Measurements from ENCODE around the gene LRTM2. TPM values are rescaled to one million over a fixed set of nuclear protein-coding genes. Genes with fewer than 3 reads are reported as not detected.
A peak's percentile ranks its signal among the peaks of the same experiment; 100 is the strongest.

Gene LRTM2
- total RNA-seq, 1 experiment from 2014 or later: 0.07 TPM

GRCh38 chr12:1795221-1795784 is 25.1 kb upstream of the LRTM2 start (continued):
- no peak for TF ChIP-seq REST (IDR thresholded peaks at IDR 0.05; ENCODE audit: low read depth)

- peak overlapping the region; percentile 81 for H3K9ac ChIP-seq (ENCODE audit: low read length)
- CTCF ChIA-PET: interaction anchor here (0.6 to 2.9 kb wide), 4 partner anchors 143 to 161 kb away, joined by 3 to 32 read pairs (median 4); no protein-coding TSS in a partner anchor
- H3K4me2 ChIP-seq (ENCODE audit: low read length): peak overlapping the region; percentile 99
- POLR2A ChIA-PET: no interaction called here
- no peaks in the 10 kb centered on the region for H3K9me3 ChIP-seq (ENCODE audit: control insufficient read depth in 1 of 2, insufficient read depth in 1 of 2, low read depth in 1 of 2, low read length in 2 of 2)
- no peaks in the 10 kb centered on the region for H3K79me2 ChIP-seq (ENCODE audit: insufficient read depth, low read length)
- intact Hi-C loops (cut with micrococcal nuclease): loop anchor here (1.0 to 5.0 kb wide), 4 partner anchors 144 to 786 kb away; no protein-coding TSS in a partner anchor
- H4K20me1 ChIP-seq (ENCODE audit: insufficient read depth): no peaks in the 10 kb centered on the region
- no peak overlapping the region for H2AFZ ChIP-seq (ENCODE audit: low read depth, low read length, poor library complexity, severe bottlenecking)
- DNase-seq (ENCODE audit: low read depth, low spot score) (peak; percentile 73), ATAC-seq (peak; percentile 97)
- BruUV-seq (replicated peaks): no TSS peak
- peak overlapping the region; percentile 81 to 83 for H3K4me3 ChIP-seq (replicated peaks in 1 of 2; ENCODE audit: low read depth in 1 of 2, low read length in 2 of 2)
- H3K4me1 ChIP-seq (ENCODE audit: control insufficient read depth in 1 of 2, insufficient read depth in 2 of 2, low read length in 2 of 2): peaks cover 3 to 20% of the 10 kb centered on the region in 2 experiments; a peak in 3 of 4 replicates
- H3K9me2 ChIP-seq (ENCODE audit: insufficient read depth): no peaks in the 10 kb centered on the region
- RAD21 ChIA-PET (ENCODE audit: low non-redundant PET in 1 of 2, low total read pairs in 2 of 2, uncharacterized antibody in 2 of 2, unreplicated experiment in 2 of 2): interaction anchor here (1.2 to 1.5 kb wide), 2 partner anchors 144 kb away, joined by 4 to 5 read pairs; no protein-coding TSS in a partner anchor
- no peaks in the 10 kb centered on the region for H3K36me3 ChIP-seq (ENCODE audit: control insufficient read depth in 1 of 2, insufficient read depth in 2 of 2, low read length in 2 of 2)
- no peaks in the 10 kb centered on the region for H3K27me3 ChIP-seq (ENCODE audit: insufficient read depth, low read length)
- H3K27ac ChIP-seq (ENCODE audit: low read depth, low read length): peak overlapping the region; percentile 93
- TF ChIP-seq JUND (IDR thresholded peaks at IDR 0.05) (no peak), EGR1 (IDR thresholded peaks at IDR 0.05; ENCODE audit: low read depth) (no peak), TCF7L2 (IDR thresholded peaks at IDR 0.05; ENCODE audit: borderline replicate concordance, extremely low read depth, insufficient read depth, insufficient read length) (no peak), REST (IDR thresholded peaks at IDR 0.05; ENCODE audit: low read depth) (no peak), POLR2A (IDR thresholded peaks at IDR 0.05; ENCODE audit: borderline replicate concordance, extremely low read depth, insufficient read depth, insufficient read length) (peak; percentile 94), YY1 (IDR thresholded peaks at IDR 0.05; ENCODE audit: extremely low read depth, insufficient replicate concordance, low read depth, low read length) (peak; percentile 23), CTCF (IDR thresholded peaks at IDR 0.05 in 2 of 3, conservative IDR thresholded peaks at IDR 0.05 in 1 of 3; ENCODE audit: borderline replicate concordance in 1 of 3, insufficient read depth in 1 of 3, low read depth in 2 of 3, low read length in 2 of 3) (peak; percentile 71 to 89 (median 82)), RAD21 (IDR thresholded peaks at IDR 0.05; ENCODE audit: low read depth) (peak; percentile 92), ZBTB33 (IDR thresholded peaks at IDR 0.05; ENCODE audit: extremely low read depth, insufficient replicate concordance, low read length) (no peak)
These were observed 24.4 kb upstream of the LRTM2 start for GRCh38 chr12:1795785-1796514.
